IMR-90 (cell line): ENCODE measurements around the gene HECW1. TPM values are rescaled to one million over a fixed set of nuclear protein-coding genes. Genes with fewer than 3 reads are reported as not detected.

Experiments
- ATAC-seq: fragments of 200-7000 bp; cut with Tn5 transposase; 2 replicates; pipeline ENCODE4 v1.9.1; 2020; ENCODE audit warnings: low read depth, mild to moderate bottlenecking, moderate library complexity
- BruUV-seq: library from RNA; stranded (reverse); fragments of 400-500 nt; replicated peaks from 2 replicates; lab custom pipeline; 2021; lab: Mats Ljungman, UMichigan
- CTCF ChIA-PET: fragments of 300-600 bp; formaldehyde crosslinking; extraction: SDS; loops from one replicate; lab custom pipeline; 2021; ENCODE audit warnings: antibody characterized with exemption; lab: Yijun Ruan, JAX
- POLR2A ChIA-PET: fragments of 300-600 bp; sonication (Branson Sonifier 250); formaldehyde crosslinking; loops from one replicate; lab custom pipeline; 2022; ENCODE audit warnings: antibody characterized with exemption; ENCODE audit not compliant: unreplicated experiment; lab: Charles Lee
- DNase-seq: peaks from one replicate; pipeline ENCODE4 v3.0.0; 2013
- H2AFZ ChIP-seq: replicated peaks from 2 replicates; pipeline ENCODE3; 2013; ENCODE audit warnings: low read length, mild to moderate bottlenecking; ENCODE audit not compliant: poor library complexity
- H2AK5ac ChIP-seq: 2 replicates; pipeline ENCODE4 v1.6.1; 2013; ENCODE audit warnings: low read depth, low read length, inconsistent platforms
- H2AK9ac ChIP-seq: replicated peaks from 2 replicates; pipeline ENCODE3; 2013; ENCODE audit warnings: mild to moderate bottlenecking, low read depth, low read length, moderate library complexity; ENCODE audit not compliant: poor library complexity
- H2BK120ac ChIP-seq: 2 replicates; pipeline ENCODE4 v1.6.1; 2013; ENCODE audit warnings: low read depth, low read length, inconsistent platforms
- H2BK15ac ChIP-seq: 3 replicates; pipeline ENCODE4 v1.6.1; 2013; ENCODE audit warnings: low read depth, low read length, inconsistent platforms
- H2BK20ac ChIP-seq: 2 replicates; pipeline ENCODE4 v1.6.1; 2013; ENCODE audit warnings: low read depth, mild to moderate bottlenecking, inconsistent platforms, low read length, moderate library complexity
- H2BK5ac ChIP-seq: 2 replicates; pipeline ENCODE4 v1.6.1; 2013; ENCODE audit warnings: mild to moderate bottlenecking, low read depth, low read length, inconsistent platforms; ENCODE audit not compliant: poor library complexity, severe bottlenecking
- H3K14ac ChIP-seq: replicated peaks from 2 replicates; pipeline ENCODE4 v1.6.1; 2013; ENCODE audit warnings: low read depth, low read length, inconsistent platforms
- H3K18ac ChIP-seq: 2 replicates; pipeline ENCODE4 v1.6.1; 2013; ENCODE audit warnings: low read depth, low read length, control low read depth
- H3K23ac ChIP-seq: 2 replicates; pipeline ENCODE4 v1.6.1; 2013; ENCODE audit warnings: low read depth, low read length, inconsistent platforms
- H3K27ac ChIP-seq: 2 replicates; pipeline ENCODE4 v1.5.1; 2013; ENCODE audit warnings: mild to moderate bottlenecking, control low read depth, low read length; ENCODE audit not compliant: insufficient read depth
- H3K27me3 ChIP-seq: 2 replicates; pipeline ENCODE4 v1.6.1; 2013; ENCODE audit warnings: low read length; ENCODE audit not compliant: control insufficient read depth, insufficient read depth
- H3K36me3 ChIP-seq: 2 replicates; pipeline ENCODE4 v1.6.1; 2013; ENCODE audit warnings: low read length, mixed read lengths; ENCODE audit not compliant: control insufficient read depth, insufficient read depth
- H3K4ac ChIP-seq: 2 replicates; pipeline ENCODE4 v1.6.1; 2013; ENCODE audit warnings: low read depth, low read length, inconsistent platforms
- H3K4me1 ChIP-seq: 2 replicates; pipeline ENCODE4 v1.6.1; 2013; ENCODE audit warnings: low read length, mixed read lengths; ENCODE audit not compliant: control insufficient read depth, insufficient read depth
- H3K4me2 ChIP-seq: 2 replicates; pipeline ENCODE4 v1.6.1; 2013; ENCODE audit warnings: low read depth, mild to moderate bottlenecking, control low read depth, low read length, moderate library complexity
- H3K4me3 ChIP-seq: 2 replicates; pipeline ENCODE4 v1.5.1; 2013; ENCODE audit warnings: low read depth, mild to moderate bottlenecking, control low read depth, low read length, moderate library complexity; ENCODE audit not compliant: insufficient read depth
- H3K56ac ChIP-seq: 2 replicates; pipeline ENCODE4 v1.6.1; 2013; ENCODE audit warnings: low read length, inconsistent platforms; ENCODE audit not compliant: insufficient read depth; ENCODE audit errors: extremely low read depth
- H3K79me1 ChIP-seq, 2 experiments: 2 replicates each; pipeline ENCODE4 v1.6.1; 2013; ENCODE audit warnings: low read length in 2 of 2, inconsistent platforms in 1 of 2, low read depth in 1 of 2
- H3K9ac ChIP-seq: 2 replicates; pipeline ENCODE4 v1.6.1; 2013; ENCODE audit warnings: low read depth, low read length, control low read depth
- H3K9me1 ChIP-seq: 2 replicates; pipeline ENCODE4 v1.6.1; 2013; ENCODE audit warnings: low read length, inconsistent platforms; ENCODE audit not compliant: insufficient read depth
- H3K9me3 ChIP-seq: 2 replicates; pipeline ENCODE4 v1.6.1; 2013; ENCODE audit warnings: low read length; ENCODE audit not compliant: control insufficient read depth, insufficient read depth
- H4K20me1 ChIP-seq: 2 replicates; pipeline ENCODE4 v1.6.1; 2013; ENCODE audit warnings: low read length, inconsistent platforms; ENCODE audit not compliant: insufficient read depth
- H4K5ac ChIP-seq: 2 replicates; pipeline ENCODE4 v1.6.1; 2013; ENCODE audit warnings: mild to moderate bottlenecking, low read depth, low read length, control low read depth
- H4K8ac ChIP-seq, 2 experiments: 2 replicates each; pipeline ENCODE4 v1.6.1; 2013; ENCODE audit warnings: low read depth in 2 of 2, low read length in 2 of 2, control low read depth in 1 of 2, inconsistent platforms in 1 of 2
- H4K91ac ChIP-seq: 2 replicates; pipeline ENCODE4 v1.6.1; 2013; ENCODE audit warnings: low read depth, low read length, inconsistent platforms; ENCODE audit not compliant: insufficient read depth
- BHLHE40 ChIP-seq: fragments of 150-350 bp; IDR thresholded peaks from 2 replicates; pipeline ENCODE4 v1.6.1; 2016; ENCODE audit warnings: mild to moderate bottlenecking, low read depth, low read length
- CHD1 ChIP-seq: IDR thresholded peaks from 2 replicates; pipeline ENCODE4 v1.6.1; 2012; ENCODE audit warnings: low read depth, low read length, improper control_type of control experiment
- FOS ChIP-seq: fragments of 150-350 bp; IDR thresholded peaks from 2 replicates; pipeline ENCODE4 v1.6.1; 2016; ENCODE audit warnings: low read depth, low read length
- MAFK ChIP-seq: IDR thresholded peaks from 2 replicates; pipeline ENCODE4 v1.6.1; 2012; ENCODE audit warnings: low read depth, low read length, improper control_type of control experiment
- MAZ ChIP-seq: IDR thresholded peaks from 2 replicates; pipeline ENCODE4 v1.6.1; 2012; ENCODE audit warnings: low read depth, mild to moderate bottlenecking, low read length, improper control_type of control experiment, moderate library complexity, borderline replicate concordance
- MXI1 ChIP-seq: IDR thresholded peaks from 2 replicates; pipeline ENCODE4 v1.6.1; 2012; ENCODE audit warnings: low read depth, mild to moderate bottlenecking, low read length, moderate library complexity, borderline replicate concordance
- NFE2L2 ChIP-seq: fragments of 150-350 bp; IDR thresholded peaks from 2 replicates; pipeline ENCODE4 v1.6.1; 2016; ENCODE audit warnings: low read depth, mild to moderate bottlenecking, low read length
- POLR2A ChIP-seq: IDR thresholded peaks from 2 replicates; pipeline ENCODE4 v1.6.1; 2012; ENCODE audit warnings: mild to moderate bottlenecking, low read depth, low read length
- RAD21 ChIP-seq: IDR thresholded peaks from 2 replicates; pipeline ENCODE4 v1.6.1; 2012; ENCODE audit warnings: low read length, improper control_type of control experiment
- RCOR1 ChIP-seq: IDR thresholded peaks from 2 replicates; pipeline ENCODE4 v1.6.1; 2012; ENCODE audit warnings: mild to moderate bottlenecking, low read length, improper control_type of control experiment; ENCODE audit not compliant: insufficient replicate concordance
- RFX5 ChIP-seq: IDR thresholded peaks from 2 replicates; pipeline ENCODE4 v1.8.0; 2012; ENCODE audit warnings: low read depth, mild to moderate bottlenecking, low read length, moderate library complexity
- SMC3 ChIP-seq: fragments of 150-350 bp; IDR thresholded peaks from 2 replicates; pipeline ENCODE4 v1.6.1; 2016; ENCODE audit warnings: low read depth, mild to moderate bottlenecking, antibody characterized with exemption, low read length, moderate library complexity
- WGBS, 2 experiments: methylation state at CpG; one replicate each; pipeline versions ENCODE4 v1.1.5 to v1.1.7; 2013; ENCODE audit warnings: missing lambda C conversion rate in 2 of 2; ENCODE audit not compliant: insufficient read length in 1 of 2; ENCODE audit errors: extremely low coverage in 2 of 2; 5-methylcytosine and 5-hydroxymethylcytosine counted together
- dilution Hi-C: fragments of 300-500 bp; cut with HindIII; formaldehyde crosslinking; loops from one replicate; pipeline ENCODE4 v1.14.3; 2018; ENCODE audit warnings: low sequenced_read_pairs; ENCODE audit not compliant: unreplicated experiment
- in situ Hi-C: fragments of 300-500 bp; cut with MboI; formaldehyde crosslinking; loops from 3 replicates; pipeline ENCODE4 v1.14.3; 2019; ENCODE audit warnings: low sequenced_read_pairs, inconsistent platforms, mixed read lengths
- intact Hi-C: fragments of 100-400 bp; cut with micrococcal nuclease; formaldehyde crosslinking; loops from 2 replicates; pipeline ENCODE4 v1.10.0; 2022
- polyA plus RNA-seq, 3 experiments: library from polyadenylated mRNA; depleted of rRNA; stranded (reverse); fragments of >200 nt; gene quantifications; 2 replicates each; pipeline ENCODE4 v1.2.3, GENCODE V29; 2012; ENCODE audit warnings: low replicate concordance in 1 of 3
- total RNA-seq: library from RNA; depleted of rRNA; stranded (reverse); fragments of >200 nt; gene quantifications from 2 replicates; pipeline ENCODE4 v1.2.3, GENCODE V29; 2012
- TF ChIP-seq, protein P1 (sequence below): fragments of 150-350 bp; IDR thresholded peaks from 2 replicates; pipeline ENCODE4 v1.6.1; 2016; ENCODE audit warnings: low read depth, mild to moderate bottlenecking, low read length, moderate library complexity, borderline replicate concordance
- TF ChIP-seq, protein P2 (sequence below): conservative IDR thresholded peaks from 2 replicates; pipeline ENCODE4 v1.5.1; 2012; ENCODE audit warnings: mild to moderate bottlenecking, low read depth, low read length, improper control_type of control experiment
- TF ChIP-seq, protein P3 (sequence below): fragments of 150-350 bp; IDR thresholded peaks from 2 replicates; pipeline ENCODE4 v1.6.1; 2017; ENCODE audit warnings: mild to moderate bottlenecking, antibody characterized with exemption, low read length, low read depth

The HECW1 gene
- total and polyA plus RNA-seq, 2 of the 4 experiments (the other 2 are of a cell fraction): 0.56 to 1.3 TPM

GRCh38 chr7:43085017-43085416, 27.4 kb upstream of the HECW1 start:
- H2BK20ac ChIP-seq: no peak overlapping the region
- no peak overlapping the region for H2AK5ac ChIP-seq
- no peak overlapping the region for H2BK15ac ChIP-seq
- no peak overlapping the region for H3K27ac ChIP-seq
- H2AFZ ChIP-seq: no peak overlapping the region
- ChIA-PET POLR2A (no interaction called here), CTCF (no interaction called here)
- no peak overlapping the region for H3K9ac ChIP-seq
- intact Hi-C loops (no loop called here), dilution Hi-C loops (no loop called here), in situ Hi-C loops (no loop called here)
- TF ChIP-seq MXI1 (no peak), POLR2A (no peak), MAZ (no peak), BHLHE40 (no peak), CHD1 (no peak), RCOR1 (no peak), NFE2L2 (no peak), FOS (no peak), RFX5 (no peak), SMC3 (no peak), MAFK (no peak), RAD21 (no peak)
- TF ChIP-seq, protein P1, sequence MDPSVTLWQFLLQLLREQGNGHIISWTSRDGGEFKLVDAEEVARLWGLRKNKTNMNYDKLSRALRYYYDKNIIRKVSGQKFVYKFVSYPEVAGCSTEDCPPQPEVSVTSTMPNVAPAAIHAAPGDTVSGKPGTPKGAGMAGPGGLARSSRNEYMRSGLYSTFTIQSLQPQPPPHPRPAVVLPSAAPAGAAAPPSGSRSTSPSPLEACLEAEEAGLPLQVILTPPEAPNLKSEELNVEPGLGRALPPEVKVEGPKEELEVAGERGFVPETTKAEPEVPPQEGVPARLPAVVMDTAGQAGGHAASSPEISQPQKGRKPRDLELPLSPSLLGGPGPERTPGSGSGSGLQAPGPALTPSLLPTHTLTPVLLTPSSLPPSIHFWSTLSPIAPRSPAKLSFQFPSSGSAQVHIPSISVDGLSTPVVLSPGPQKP: no peak
- TF ChIP-seq, protein P2, sequence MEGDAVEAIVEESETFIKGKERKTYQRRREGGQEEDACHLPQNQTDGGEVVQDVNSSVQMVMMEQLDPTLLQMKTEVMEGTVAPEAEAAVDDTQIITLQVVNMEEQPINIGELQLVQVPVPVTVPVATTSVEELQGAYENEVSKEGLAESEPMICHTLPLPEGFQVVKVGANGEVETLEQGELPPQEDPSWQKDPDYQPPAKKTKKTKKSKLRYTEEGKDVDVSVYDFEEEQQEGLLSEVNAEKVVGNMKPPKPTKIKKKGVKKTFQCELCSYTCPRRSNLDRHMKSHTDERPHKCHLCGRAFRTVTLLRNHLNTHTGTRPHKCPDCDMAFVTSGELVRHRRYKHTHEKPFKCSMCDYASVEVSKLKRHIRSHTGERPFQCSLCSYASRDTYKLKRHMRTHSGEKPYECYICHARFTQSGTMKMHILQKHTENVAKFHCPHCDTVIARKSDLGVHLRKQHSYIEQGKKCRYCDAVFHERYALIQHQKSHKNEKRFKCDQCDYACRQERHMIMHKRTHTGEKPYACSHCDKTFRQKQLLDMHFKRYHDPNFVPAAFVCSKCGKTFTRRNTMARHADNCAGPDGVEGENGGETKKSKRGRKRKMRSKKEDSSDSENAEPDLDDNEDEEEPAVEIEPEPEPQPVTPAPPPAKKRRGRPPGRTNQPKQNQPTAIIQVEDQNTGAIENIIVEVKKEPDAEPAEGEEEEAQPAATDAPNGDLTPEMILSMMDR: no peak
- TF ChIP-seq, protein P3, sequence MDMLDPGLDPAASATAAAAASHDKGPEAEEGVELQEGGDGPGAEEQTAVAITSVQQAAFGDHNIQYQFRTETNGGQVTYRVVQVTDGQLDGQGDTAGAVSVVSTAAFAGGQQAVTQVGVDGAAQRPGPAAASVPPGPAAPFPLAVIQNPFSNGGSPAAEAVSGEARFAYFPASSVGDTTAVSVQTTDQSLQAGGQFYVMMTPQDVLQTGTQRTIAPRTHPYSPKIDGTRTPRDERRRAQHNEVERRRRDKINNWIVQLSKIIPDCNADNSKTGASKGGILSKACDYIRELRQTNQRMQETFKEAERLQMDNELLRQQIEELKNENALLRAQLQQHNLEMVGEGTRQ: no peak
- no peak overlapping the region for H3K18ac ChIP-seq
- H4K20me1 ChIP-seq: no peaks in the 10 kb centered on the region
- no peak overlapping the region for H3K4ac ChIP-seq
- no peak overlapping the region for H3K56ac ChIP-seq
- DNase-seq (no peak), ATAC-seq (no peak)
- H2BK120ac ChIP-seq: no peak overlapping the region
- no peak overlapping the region for H3K23ac ChIP-seq
- H3K9me3 ChIP-seq: no peaks in the 10 kb centered on the region
- H2BK5ac ChIP-seq: no peak overlapping the region
- H3K4me1 ChIP-seq: no peaks in the 10 kb centered on the region
- H3K4me2 ChIP-seq: no peak overlapping the region
- H3K4me3 ChIP-seq: no peak overlapping the region
- no peaks in the 10 kb centered on the region for H3K79me1 ChIP-seq
- BruUV-seq: no TSS peak
- no peaks in the 10 kb centered on the region for H3K9me1 ChIP-seq
- no peak overlapping the region for H2AK9ac ChIP-seq
- no CpG with 5 or more reads among the region's 2 CpGs for WGBS, 2 experiments
- H4K8ac ChIP-seq: no peak overlapping the region
- peaks cover 10% of the 10 kb centered on the region for H3K27me3 ChIP-seq
- H3K14ac ChIP-seq: no peak overlapping the region
- no peaks in the 10 kb centered on the region for H3K36me3 ChIP-seq
- no peak overlapping the region for H4K5ac ChIP-seq
- H4K91ac ChIP-seq: no peak overlapping the region
